Measurements from ENCODE around the gene ARIH2. TPM values are rescaled to one million over a fixed set of nuclear protein-coding genes. Genes with fewer than 3 reads are reported as not detected.

ARIH2 gene
- total and polyA plus RNA-seq, 2 of the 8 experiments (the other 6 are each of a cell fraction or from before 2014, with no cell fraction given), result 72.9 to 136 TPM

DNA sequence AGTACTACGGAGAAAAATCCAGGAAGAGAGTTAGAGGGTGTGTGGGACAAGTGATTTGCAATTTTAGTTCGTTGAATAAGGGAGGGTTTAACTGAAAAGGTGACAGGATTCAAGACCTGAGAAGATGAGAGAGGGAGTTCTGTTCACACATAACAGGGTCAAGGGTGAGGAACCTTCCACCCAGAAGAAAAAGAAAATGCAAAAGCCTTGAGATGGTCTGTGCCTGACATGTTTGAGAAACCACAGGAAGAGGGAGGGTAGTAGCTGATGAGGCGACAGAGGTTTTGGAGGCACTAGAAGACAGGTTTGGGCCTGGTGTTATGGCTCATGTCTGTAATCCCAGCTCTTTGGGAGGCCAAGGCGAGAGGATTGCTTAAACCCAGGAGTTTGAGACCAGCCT lies 19.4 kb upstream of the ARIH2 start:
- H3K14ac ChIP-seq (ENCODE audit: insufficient read length), result no peak overlapping the region
- no peak overlapping the region for H4K91ac ChIP-seq (replicated peaks; ENCODE audit: insufficient read length, low read length)
- peaks cover 0 to 6% (median 3%) of the 10 kb centered on the region in 4 experiments; a peak in 2 of 7 replicates for H3K4me1 ChIP-seq (replicated peaks in 1 of 4; ENCODE audit: control insufficient read depth in 3 of 4, insufficient read depth in 4 of 4, low read length in 3 of 4)
- H3K4me3 ChIP-seq (ENCODE audit: extremely low read depth in 1 of 4, insufficient read depth in 2 of 4, low read depth in 3 of 4, low read length in 4 of 4), result peak overlapping the region in 1 of 4 experiments; percentile 79; a peak in 2 of 8 replicates
- H3K23me2 ChIP-seq (ENCODE audit: low read depth, low read length), result peaks cover 3% of the 10 kb centered on the region; the same call in 1 of the 2 replicates
- H3K79me1 ChIP-seq (ENCODE audit: low read depth, low read length), result no peaks in the 10 kb centered on the region
- H4K20me1 ChIP-seq (replicated peaks in 1 of 2; ENCODE audit: control insufficient read depth in 1 of 2, insufficient read depth in 2 of 2, low read length in 2 of 2), result peaks cover 0 to 2% of the 10 kb centered on the region in 2 experiments
- no peak for FAIRE-seq
- no peak overlapping the region for H3K23ac ChIP-seq (ENCODE audit: insufficient read length)
- no peak overlapping the region for H3K27ac ChIP-seq (ENCODE audit: low read depth, low read length)
- H2BK12ac ChIP-seq (ENCODE audit: low read depth, low read length), result no peak overlapping the region
- no peaks in the 10 kb centered on the region for H3K9me3 ChIP-seq (ENCODE audit: insufficient read depth in 2 of 2, low read depth in 1 of 2, low read length in 1 of 2)
- H3K4me2 ChIP-seq (ENCODE audit: insufficient read depth in 1 of 2, low read depth in 2 of 2, low read length in 2 of 2), result peak overlapping the region; percentile 41 to 56; a peak in 3 of 4 replicates
- no peak overlapping the region for H2BK15ac ChIP-seq (ENCODE audit: low read length)
- POLR2A ChIA-PET (ENCODE audit: partially characterized antibody), result interaction anchor here (0.7 to 2.4 kb wide), 5 partner anchors 11 to 118 kb away, joined by 3 to 11 read pairs (median 4); partner anchors contain the start of gene PRKAR2A
- no peak overlapping the region for H3K9ac ChIP-seq (replicated peaks in 1 of 4; ENCODE audit: extremely low read depth in 1 of 4, low read depth in 3 of 4, low read length in 3 of 4)
- no peak overlapping the region for H3K18ac ChIP-seq (ENCODE audit: extremely low read depth, low read length)
- TF ChIP-seq, protein P1, sequence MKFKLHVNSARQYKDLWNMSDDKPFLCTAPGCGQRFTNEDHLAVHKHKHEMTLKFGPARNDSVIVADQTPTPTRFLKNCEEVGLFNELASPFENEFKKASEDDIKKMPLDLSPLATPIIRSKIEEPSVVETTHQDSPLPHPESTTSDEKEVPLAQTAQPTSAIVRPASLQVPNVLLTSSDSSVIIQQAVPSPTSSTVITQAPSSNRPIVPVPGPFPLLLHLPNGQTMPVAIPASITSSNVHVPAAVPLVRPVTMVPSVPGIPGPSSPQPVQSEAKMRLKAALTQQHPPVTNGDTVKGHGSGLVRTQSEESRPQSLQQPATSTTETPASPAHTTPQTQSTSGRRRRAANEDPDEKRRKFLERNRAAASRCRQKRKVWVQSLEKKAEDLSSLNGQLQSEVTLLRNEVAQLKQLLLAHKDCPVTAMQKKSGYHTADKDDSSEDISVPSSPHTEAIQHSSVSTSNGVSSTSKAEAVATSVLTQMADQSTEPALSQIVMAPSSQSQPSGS (IDR thresholded peaks at IDR 0.05; ENCODE audit: low read length), result no peak
- no peak for TF ChIP-seq CBX5 (IDR thresholded peaks at IDR 0.05; ENCODE audit: low read depth, low read length)
- TF ChIP-seq FOSL1 (IDR thresholded peaks at IDR 0.05; ENCODE audit: insufficient read depth, low read depth, low read length), result no peak
- TF ChIP-seq TAF1 (IDR thresholded peaks at IDR 0.05; ENCODE audit: low read depth, low read length), result no peak
- TF ChIP-seq CTBP2 (IDR thresholded peaks at IDR 0.05; ENCODE audit: borderline replicate concordance, insufficient read depth, insufficient read length, low read length), result no peak
- TF ChIP-seq POLR2AphosphoS5 (IDR thresholded peaks at IDR 0.05; ENCODE audit: low read depth, low read length), result no peak
- TF ChIP-seq, protein P2, sequence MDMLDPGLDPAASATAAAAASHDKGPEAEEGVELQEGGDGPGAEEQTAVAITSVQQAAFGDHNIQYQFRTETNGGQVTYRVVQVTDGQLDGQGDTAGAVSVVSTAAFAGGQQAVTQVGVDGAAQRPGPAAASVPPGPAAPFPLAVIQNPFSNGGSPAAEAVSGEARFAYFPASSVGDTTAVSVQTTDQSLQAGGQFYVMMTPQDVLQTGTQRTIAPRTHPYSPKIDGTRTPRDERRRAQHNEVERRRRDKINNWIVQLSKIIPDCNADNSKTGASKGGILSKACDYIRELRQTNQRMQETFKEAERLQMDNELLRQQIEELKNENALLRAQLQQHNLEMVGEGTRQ (IDR thresholded peaks at IDR 0.05; ENCODE audit: low read length), result no peak
- no peak for TF ChIP-seq CBX8 (IDR thresholded peaks at IDR 0.05; ENCODE audit: borderline replicate concordance, low read depth, low read length)
- no peak for DNase-seq (ENCODE audit: low read depth in 1 of 2, low spot score in 2 of 2)
- no peaks in the 10 kb centered on the region for H3K27me3 ChIP-seq (replicated peaks in 1 of 4; ENCODE audit: control insufficient read depth in 3 of 4, extremely low read depth in 1 of 4, insufficient read depth in 3 of 4, low read length in 3 of 4)
- H2BK120ac ChIP-seq (replicated peaks; ENCODE audit: low read depth, low read length), result no peak overlapping the region
- WGBS, 2 experiments (ENCODE audit: extremely low coverage in 1 of 2, insufficient coverage in 1 of 2, insufficient read length in 1 of 2, insufficient replicate concordance in 2 of 2, low coverage in 1 of 2, low lambda C conversion rate in 2 of 2, missing lambda C conversion rate in 1 of 2), result 87% methylated on average over 4 of the region's 4 CpGs; no CpG with 5 or more reads in 1 of the 2 experiments
- no peak overlapping the region for H4K5ac ChIP-seq (ENCODE audit: insufficient read length, low read depth, low read length)
- H2BK5ac ChIP-seq (ENCODE audit: low read depth, low read length), result no peak overlapping the region
- H4K8ac ChIP-seq (ENCODE audit: extremely low read depth, insufficient read depth, low read length), result no peak overlapping the region
- H2AFZ ChIP-seq (ENCODE audit: low read length), result peak overlapping the region; percentile 78
- no peaks in the 10 kb centered on the region for H3K36me3 ChIP-seq (ENCODE audit: control insufficient read depth in 2 of 4, insufficient read depth in 4 of 4, low read length in 3 of 4)
- no peak overlapping the region for H3K56ac ChIP-seq (replicated peaks; ENCODE audit: insufficient read length, low read depth, low read length)
- no peak overlapping the region for H2AK5ac ChIP-seq (ENCODE audit: low read depth, low read length)
- H2BK20ac ChIP-seq (ENCODE audit: low read length), result no peak overlapping the region
- CTCF ChIA-PET (ENCODE audit: partially characterized antibody), result interaction anchor here (0.6 to 3.4 kb wide), 7 partner anchors 10 to 1095 kb away, joined by 3 to 11 read pairs (median 4); no protein-coding TSS in a partner anchor
- H3K79me2 ChIP-seq (ENCODE audit: control insufficient read depth in 1 of 2, insufficient read depth in 2 of 2, low read length in 2 of 2), result no peaks in the 10 kb centered on the region
- H3K4ac ChIP-seq (replicated peaks; ENCODE audit: insufficient read length, low read depth, low read length), result no peak overlapping the region

All from H1 (cell line).